ENCODE data around the gene GRID1.

Gene GRID1

DNA sequence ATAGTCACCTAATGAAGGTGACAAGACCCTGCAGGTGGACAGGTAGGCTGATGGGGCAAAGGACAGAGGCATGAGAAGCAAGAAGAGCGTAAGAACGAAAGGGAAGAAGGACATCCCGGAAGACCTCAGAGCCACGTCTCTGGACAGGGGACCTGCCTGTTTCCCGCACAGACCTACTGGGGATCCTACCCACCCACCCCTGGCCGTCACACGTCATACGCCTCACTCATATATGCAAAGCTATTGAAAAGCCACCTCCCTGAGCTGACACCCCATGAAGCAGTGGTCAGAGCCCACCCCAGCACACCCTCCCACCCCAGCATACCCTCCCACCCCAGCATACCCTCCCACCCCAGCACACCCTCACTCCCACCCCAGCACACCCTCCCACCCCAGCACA, 140.6 kb downstream of the GRID1 start:
- no peak for DNase-seq

DNA sequence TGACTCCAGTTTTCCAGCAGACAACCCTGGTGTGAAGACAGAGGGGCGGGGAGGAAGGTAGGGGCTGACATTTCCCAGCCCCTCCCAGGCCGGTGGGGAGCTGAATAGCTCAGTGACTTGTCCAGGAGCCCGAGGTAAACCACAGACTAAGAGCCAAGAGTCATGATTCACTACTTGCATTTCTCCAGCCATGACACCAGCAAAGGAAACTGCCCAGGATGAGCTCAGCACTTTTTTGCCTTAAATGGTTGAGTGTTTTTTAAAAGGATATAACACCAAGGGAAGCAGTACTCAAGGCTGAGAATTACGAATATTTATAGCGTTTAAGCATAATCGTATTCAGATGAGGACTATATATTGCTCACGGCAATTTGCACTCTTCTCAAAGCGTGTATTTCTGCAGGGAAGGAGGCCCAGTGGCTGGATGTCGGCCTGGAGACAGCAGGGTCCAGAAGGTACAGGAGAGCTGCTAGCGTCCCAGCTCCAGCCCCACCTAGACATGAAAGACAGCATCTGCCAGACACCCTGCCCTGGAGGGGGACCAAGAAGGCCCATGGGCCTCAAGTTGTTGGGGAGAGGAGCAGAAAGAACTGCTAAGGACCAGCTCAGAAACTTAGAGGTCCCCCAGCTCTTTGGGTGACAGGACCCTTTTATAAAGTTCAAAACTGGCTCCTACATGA, 141.4 kb downstream of the GRID1 start:
- no peak for DNase-seq

DNA sequence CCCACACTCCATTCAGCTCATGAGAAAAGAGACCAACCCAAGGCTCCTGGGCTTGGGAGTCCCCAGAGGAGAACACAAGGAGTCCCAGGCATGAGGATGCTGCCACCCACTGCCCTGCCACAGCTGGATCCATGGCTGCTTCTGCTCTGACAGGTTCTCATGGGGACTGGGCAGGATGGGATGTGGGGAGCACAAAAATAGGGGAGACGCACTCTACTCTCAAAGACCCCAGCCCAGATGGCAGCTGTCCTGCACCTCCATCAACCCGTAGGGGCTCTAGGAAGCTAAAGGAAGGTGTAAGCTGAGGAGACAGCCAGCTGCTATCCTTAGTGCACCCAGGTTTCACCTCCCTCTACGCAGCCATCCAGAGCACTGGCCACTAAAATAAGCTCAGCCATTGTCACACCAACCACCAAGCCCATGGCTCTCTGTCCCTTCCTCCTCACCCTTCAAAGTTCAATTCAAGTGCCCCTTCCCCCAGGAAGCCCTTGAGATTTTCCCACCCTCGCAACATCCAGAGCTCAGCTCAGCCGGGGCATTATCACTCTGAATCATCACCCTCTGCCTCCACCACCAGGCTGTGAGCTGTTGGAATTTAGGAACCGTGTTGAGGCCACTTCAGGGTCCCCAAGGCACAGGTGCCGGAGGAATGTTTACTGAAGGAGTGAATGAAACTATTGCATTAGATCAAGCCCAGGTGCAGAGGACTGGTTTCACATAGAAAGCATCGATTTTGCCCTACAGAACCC, 142.1 kb downstream of the GRID1 start:
- no peak for DNase-seq

DNA sequence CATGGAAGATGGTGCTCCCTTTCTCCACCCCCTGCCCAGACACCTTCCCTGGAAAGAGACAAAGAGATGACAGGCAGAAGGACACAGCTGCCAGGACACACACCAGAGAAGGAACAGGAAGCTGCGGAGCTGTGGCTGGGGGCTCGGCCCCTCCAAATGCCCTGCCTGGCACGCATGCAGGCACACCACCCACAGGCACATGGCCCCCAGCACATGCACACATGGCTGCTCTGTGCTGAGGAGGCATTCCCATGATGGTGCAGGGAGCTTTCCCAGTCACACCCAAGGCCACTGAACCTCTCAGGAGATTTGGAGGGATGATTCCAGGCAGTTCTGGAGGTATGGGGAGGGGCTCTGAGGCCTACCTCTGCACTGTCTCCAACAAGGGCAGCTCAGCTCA, 143.3 kb downstream of the GRID1 start:
- no peak for DNase-seq

DNA sequence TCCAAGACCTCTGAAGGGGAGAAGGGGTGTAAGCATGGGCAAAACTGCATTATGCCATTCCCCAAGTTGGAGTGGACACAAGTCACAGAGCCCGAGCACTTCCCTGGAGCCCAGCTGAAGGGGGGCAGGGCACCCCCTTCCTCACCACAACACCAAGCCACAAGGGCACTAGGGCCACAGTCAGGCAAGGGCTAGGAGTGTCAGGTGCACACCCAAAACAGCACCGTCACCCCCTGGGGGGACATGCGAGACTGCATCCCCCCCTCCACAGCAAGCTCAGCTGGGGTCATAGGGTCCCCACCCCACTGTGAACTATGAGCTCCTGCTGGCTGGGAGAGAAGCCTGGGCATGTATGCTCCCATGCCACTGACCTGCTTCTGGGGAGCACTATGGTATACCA, 143.9 kb downstream of the GRID1 start:
- no peak for DNase-seq

DNA sequence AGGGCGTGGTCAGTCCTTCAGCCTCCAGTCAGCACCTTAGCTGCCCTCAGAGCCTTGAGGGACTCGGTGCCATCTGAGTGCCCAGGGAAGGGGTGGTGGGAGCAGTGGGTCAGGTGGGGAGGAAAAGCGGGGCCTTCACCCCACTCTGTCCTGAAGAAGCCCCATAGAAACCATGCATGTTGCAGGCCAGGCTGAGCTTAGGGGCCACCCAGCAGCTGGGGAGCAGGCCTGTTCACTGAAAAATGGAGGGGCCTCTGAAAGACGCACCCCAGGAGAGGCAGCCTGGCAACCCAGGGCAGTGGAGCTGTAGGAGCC, 144.3 kb downstream of the GRID1 start:
- DNase-seq: no peak

DNA sequence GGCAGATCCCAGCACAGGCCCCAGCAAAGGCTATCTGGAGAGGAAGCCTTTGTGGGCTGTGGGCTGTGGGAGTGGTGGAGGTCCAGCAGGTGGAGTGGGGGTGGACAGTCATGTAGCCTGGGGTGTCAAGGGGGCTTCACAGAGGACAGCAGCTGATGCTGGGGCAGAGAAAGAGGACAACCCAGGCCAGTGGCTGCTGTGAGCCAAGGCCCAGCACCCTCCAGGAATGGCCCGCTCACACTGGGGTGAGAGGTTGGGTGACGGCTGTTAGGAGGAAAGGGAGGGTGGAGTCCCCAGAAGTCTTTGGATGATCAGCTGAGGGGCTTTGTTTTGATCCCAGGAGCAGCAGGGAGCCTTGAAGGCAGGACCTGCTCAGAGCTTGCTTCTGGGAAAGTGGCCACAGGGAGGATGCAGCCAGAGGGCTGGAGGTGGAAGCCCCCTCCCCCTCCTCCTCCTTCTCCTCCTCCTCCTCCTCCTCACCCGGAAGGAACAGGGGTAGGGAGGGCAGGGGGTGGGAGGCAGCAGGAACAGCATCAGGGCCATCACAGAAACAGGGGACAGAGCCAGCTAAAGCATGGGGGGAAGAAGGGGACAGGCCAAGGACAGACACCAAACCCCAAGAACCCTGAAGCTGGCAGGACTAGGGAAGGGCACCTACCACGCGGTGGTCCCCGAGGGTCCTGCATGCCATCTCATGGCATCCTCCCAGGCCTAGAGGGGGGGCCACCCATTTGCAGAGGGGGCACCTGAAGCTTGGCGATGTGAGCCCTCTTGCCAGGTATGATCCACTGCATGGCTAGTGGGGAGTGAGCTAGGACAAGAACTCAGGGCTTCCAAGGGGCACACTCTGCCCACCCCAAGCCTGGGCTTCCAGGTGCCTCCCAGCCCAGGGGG, 144.9 kb downstream of the GRID1 start:
- no peak for DNase-seq

DNA sequence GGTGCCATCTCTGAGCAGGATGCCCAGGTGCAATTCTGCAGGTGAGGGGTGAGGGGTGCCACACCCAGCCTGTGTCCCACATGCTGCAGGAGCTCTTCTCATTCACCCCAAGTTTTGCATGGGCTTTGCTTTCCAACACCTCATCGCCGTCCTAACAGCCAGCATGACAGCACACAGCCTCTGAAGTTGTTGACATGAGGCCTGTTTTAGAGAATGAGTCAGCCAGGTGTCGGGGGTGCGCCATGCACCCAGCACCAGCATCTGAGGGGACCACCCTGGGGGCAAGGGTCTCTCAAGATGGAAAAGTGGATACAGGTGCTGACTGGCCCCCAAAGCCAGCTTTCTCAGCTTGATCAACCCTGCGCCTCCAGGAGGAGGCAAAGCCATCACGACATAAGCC, 146.0 kb downstream of the GRID1 start:
- no peak for DNase-seq

DNA sequence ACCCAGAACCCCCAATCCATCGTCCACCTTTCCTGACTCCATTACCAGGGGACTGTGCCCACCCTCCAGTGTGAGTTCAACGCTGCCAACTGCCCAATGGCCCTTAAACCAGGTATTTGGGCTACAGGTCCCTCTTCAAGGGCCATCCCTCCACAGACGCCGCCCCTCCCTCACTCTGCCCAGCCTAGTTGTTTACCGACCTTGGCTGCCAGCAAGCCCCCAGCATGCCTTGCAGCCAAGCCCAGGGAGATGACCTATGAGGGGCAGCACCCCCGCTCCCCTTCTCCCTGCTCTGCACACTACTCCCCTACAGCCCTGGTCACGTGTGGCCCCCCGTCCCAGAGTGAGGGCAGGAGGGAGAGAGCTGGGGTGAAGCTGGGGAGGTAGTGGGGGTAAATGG, 147.3 kb downstream of the GRID1 start:
- no peak for DNase-seq

DNA sequence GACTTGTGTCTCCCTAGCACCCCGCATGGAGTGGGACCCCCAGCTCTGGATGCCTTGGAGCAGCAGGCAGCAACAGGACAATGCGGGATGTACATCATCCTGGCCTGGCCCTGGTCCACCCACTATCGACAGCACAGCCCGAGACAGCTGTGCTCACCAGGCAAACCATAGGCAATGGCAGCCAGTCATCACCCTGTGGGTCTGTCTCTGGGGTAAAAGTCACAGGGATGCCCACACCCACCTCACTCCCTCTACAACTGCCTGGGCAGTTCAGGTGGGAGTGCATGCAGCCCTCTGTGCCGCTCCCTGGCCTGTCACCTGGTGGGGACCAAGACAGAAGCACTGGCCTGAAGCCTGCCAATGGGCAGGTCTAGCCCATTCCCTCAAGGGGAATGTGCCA, 147.8 kb downstream of the GRID1 start:
- no peak for DNase-seq

DNA sequence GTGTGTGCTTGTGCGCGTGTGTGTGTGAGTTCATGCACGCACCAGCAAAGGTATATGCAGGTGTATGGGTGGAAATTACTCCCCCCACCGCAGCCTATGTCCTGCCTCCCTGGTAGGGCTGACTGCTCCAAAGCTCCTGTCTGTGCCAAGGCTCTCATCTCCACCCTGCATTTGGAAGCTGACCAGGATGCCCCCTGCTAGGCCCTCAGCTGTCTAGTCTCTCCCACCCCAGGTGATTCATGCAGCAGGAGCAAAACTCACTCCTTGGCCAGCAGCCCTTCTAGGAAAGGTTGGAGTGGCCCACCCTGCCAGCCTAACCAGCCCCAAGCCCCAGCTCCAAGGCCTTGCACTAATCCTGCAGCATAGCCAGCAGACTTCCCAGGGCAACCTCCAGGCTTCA, 148.4 kb downstream of the GRID1 start:
- DNase-seq: no peak

DNA sequence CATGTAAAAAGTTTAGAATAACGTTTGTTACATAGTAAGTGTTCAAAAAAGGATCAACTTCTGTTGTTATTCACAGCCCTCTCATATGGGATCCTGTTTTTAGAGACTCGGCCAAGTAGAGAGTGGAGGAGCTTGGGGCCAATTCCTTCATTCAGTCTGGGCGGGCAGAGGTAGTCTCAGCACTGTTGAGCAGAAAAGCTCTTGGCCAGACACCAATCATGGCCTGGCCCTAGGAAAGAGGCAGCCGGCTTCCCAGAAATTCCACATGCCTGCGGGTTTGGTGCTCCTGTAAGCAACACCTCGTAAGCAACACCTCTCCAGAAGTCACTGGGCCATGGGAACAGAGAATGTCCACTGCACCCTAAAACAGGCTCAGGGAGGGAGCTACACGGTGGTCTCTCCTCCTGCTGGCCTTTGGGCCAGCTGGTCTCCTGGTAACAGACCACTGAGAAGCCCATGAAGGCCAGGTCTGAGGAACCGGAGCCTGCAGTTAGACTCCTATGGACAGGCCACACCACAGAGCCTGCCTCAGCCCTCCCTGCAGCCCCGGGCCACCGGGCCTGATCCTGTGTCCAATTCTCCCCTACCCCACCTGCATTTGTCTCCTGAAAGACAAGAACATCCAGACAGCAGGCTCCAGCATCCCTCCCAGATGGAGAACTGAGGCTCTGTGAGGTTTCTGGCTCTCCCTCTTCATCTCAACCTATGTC, 149.1 kb downstream of the GRID1 start:
- DNase-seq: no peak

DNA sequence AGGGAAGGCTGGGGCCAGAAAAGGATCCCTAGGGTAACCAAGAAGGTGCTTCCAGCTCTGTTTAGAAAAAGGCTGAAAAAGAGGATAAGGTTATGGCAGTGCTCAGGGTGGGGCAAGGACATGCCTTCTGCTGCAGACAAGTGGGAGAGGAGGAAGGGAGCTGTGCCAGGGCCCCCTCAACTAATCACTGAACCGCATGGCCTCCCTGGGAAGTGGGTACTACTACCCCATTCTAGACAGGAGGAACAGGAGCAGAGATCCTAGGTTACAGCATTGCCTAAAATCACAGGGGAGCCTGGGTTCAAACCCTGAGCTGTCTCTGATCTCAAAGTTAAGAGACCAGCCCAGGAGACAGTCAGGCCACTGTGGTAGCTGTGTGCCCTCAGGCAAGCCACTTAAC, 149.7 kb downstream of the GRID1 start:
- no peak for DNase-seq

DNA sequence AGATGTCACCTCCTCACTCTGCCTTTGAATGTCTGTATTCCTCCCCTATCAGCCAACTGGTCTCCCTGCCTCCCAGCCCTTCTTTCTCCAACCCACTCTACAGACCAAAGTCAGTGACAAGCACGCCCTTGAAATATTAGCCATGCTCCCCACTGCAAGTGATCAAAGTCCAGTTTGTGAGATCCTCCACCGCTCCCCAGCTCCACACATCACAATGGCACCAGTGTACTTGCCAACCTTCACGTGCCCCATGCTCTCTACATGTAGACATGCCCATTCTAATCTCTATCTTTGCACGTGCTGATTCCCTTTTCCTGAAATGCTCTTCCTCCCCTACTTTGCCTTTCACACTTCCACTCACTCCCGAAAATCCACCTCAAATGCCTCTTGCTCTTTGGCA, 150.9 kb downstream of the GRID1 start:
- no peak for DNase-seq

DNA sequence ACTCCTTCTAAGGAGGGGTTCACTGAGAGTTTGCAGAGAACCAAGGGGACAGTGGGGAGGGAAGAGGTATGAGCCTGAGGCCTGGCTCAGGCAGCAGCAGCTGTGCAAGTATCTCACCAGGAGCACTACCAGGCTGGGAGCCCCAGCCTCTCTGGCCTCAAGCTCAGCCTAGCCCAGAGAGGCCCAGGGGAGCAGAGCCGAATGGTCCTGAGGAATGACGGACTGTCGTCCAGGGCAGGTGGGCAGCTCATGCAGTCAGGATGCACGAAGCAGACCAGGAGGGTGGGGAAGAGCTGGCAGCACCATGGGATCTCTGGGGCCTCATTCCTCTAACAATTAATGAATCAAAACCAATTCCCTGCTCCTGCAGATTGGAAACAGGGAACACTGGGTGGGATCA, 151.5 kb downstream of the GRID1 start:
- no peak for DNase-seq

DNA sequence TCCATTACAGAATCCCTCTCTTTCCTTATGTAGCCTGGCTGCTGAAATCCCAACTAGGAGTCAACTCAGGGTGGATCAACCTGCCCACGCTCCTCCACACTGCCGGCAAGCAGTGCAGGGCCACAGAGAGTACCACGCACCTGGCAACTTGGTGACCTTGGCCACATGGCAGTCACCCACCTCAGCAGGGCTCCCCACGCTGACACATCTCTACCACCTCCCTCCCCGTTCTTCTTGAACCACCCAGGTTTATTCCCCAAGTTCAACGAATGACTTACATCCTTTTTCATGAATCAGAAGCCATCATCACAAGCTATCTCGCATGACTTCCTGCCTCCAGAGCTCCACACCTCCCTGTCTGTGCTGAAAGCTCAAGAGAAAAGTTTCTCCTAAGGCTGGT, 153.4 kb downstream of the GRID1 start:
- no peak for DNase-seq

DNA sequence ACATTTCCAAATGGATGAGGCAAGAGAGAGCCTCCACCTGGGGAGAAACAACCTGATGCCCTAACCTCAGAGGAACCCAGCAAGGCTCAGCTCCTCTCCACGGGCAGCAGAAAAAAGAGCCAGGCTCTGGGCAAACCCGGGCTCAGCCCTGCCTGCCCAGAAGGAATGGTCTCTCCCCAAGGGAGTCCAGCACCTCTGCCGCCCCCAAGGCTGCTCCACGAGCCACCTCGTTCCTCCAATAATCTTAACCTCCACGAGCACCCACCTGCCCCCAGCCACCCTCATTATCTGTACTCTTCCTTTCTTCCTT, 154.2 kb downstream of the GRID1 start:
- DNase-seq: no peak

DNA sequence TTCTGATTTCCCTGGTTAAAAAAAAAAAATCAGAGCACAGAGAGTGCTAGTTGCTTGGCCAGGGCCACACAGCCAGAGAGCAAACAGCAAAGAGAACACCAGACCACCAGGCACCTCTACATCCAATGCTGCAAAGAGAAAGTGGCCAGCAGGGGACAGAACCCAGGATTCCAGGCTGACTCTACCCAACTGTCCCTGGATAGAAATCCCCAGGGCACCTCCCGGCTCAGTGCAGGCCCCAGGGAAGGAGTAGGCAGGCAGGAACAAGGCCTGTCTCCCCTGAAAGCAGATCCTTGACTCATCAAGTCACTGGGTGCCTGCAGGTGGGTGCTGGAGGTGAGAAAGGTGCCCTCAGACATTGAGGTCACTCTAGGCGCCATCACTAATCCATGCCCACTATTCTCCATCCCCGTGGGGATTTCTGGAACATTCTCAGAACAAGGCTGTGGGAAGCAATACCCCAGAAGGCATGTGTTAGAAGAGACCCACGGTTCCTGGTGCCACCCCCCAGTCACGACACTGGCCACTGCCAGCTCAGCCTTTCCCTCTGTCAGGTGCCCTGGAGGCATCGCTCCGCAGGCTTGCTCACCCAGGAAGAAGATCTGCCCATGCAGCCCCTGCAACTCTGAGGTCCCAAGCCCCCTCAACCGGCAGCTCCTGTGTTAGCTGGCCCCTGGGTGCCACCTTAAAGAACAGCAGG, 154.8 kb downstream of the GRID1 start:
- no peak for DNase-seq

DNA sequence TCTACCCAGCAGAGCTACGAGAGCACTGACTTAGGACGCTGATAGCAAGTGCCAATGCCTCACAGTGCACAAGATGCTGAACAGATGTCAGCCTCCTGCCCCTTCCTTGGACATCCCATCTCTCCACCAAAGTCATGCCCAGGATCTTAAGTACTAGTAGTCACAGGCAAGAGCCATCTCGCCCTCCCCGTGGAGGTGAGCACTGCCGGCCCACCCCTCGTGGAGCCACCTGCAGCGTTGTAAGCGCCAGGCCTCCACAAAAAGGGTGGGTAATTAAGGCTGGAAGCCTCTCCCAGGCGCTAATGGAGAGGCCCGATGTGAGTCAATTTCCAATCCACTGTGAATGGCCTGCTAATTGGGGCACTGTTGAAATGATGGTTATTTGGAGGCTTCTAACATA, 156.2 kb downstream of the GRID1 start:
- DNase-seq: no peak

DNA sequence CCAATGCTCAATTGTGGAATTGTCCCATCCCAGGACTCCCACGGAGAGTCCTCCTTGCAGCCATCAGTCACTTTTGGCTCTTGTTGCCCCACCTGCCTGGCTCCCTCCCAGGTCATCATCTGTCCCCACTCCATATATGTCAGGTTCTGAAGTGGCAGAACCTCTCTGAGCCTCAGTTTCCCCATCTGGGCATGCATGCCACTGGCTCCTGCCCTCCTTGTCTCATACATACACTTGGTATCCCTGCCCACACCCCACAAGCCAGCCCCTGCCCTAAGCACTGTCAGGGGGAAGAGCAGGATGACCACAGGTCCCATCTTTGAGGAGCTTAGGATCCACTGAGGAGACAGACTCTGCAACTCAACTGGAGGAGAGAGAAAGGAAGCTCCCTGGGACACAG, 156.9 kb downstream of the GRID1 start:
- DNase-seq: no peak

DNA sequence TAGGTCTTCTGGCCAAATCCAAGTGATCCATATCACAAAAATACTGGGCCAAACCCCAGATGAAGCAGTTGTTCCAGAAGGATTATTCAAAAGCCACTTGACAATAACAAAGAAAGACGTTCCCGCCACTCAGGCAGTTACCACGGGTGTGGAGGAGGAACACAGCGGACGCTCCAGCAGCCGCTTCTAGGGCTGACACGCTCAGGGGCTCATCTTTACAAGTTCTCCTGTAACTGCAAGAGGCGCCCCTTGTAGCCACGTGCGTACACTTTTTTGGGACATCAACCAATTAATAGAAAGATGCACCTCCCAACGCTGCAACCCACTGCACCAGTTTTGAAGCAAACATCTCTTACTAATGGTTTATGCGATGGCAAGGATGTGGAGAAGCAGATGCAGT, 159.4 kb downstream of the GRID1 start:
- no peak for DNase-seq

DNA sequence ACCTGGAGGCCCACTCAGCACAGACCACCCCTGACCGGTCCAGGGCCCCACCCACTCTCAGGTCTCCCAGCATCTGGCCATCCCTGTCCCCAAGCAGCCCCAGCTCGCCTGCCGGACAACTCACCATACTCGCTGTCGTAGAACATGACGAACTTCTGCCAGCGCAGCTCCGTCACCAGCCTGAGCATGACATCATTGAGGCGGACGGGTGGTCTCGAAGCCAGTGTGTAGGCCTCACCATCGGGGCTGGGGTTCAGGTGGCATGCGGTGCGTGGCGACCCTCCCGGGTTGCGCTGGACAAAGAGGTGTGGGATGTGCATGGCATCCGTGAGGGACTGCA, 160.4 kb downstream of the GRID1 start:
- no peak for DNase-seq

Measured in stimulated activated CD4-positive, alpha-beta T cell treated with anti-CD3 and anti-CD28 coated beads, Interleukin-15, amount 100 ng/mL, for 24 hours (primary cell).